Erythroblast (primary cell): Measurements from ENCODE around the gene GMFB.

Source experiments
- GATA1 ChIP-seq: IDR thresholded peaks from 2 replicates; pipeline ENCODE4 v1.6.1; 2011; ENCODE audit warnings: low read depth, mild to moderate bottlenecking, control low read depth, low read length, moderate library complexity
- POLR2A ChIP-seq: IDR thresholded peaks from 2 replicates; pipeline ENCODE4 v1.6.1; 2011; ENCODE audit warnings: mild to moderate bottlenecking, low read length

GRCh38 chr14:54537651-54538050, 48.9 kb upstream of the GMFB start:
- no peak for TF ChIP-seq POLR2A
- TF ChIP-seq GATA1, result no peak
